Measurements from ENCODE around the gene ATM.

The ATM gene

GRCh38 chr11:108193725-108194124 is 29.1 kb upstream of the ATM start:
- no peaks in the 10 kb centered on the region for H3F3A ChIP-seq (ENCODE audit: low read depth)
- no peaks in the 10 kb centered on the region for H3K9me2 ChIP-seq (replicated peaks; ENCODE audit: low read depth, low read length)
- no peak overlapping the region for H3K9ac ChIP-seq (ENCODE audit: low read depth, low read length, poor library complexity, severe bottlenecking)
- H3K4me2 ChIP-seq (ENCODE audit: low read depth, low read length, poor library complexity, severe bottlenecking), result no peak overlapping the region
- H2AFZ ChIP-seq (ENCODE audit: low read length), result no peak overlapping the region
- no peaks in the 10 kb centered on the region for H3K9me3 ChIP-seq (ENCODE audit: insufficient read depth, low read depth, low read length)
- peaks cover 6% of the 10 kb centered on the region for H4K20me1 ChIP-seq (ENCODE audit: insufficient read depth, low read length, poor library complexity, severe bottlenecking)
- peaks cover 2% of the 10 kb centered on the region for H3K4me1 ChIP-seq (ENCODE audit: insufficient read depth, low read length, poor library complexity, severe bottlenecking)
- peaks cover 14% of the 10 kb centered on the region; the same call in 1 of the 2 replicates for H3K79me2 ChIP-seq (ENCODE audit: insufficient read depth, low read length)
- H3K36me3 ChIP-seq (ENCODE audit: insufficient read depth, low read length), result peaks cover 70% of the 10 kb centered on the region
- no peak for TF ChIP-seq EZH2phosphoT487 (IDR thresholded peaks at IDR 0.05; ENCODE audit: borderline replicate concordance)
- TF ChIP-seq CTCF (conservative IDR thresholded peaks at IDR 0.05; ENCODE audit: low read length), result no peak
- no peak overlapping the region for H3K4me3 ChIP-seq (ENCODE audit: low read length, poor library complexity, severe bottlenecking)
- no peaks in the 10 kb centered on the region for H3K27me3 ChIP-seq (ENCODE audit: insufficient read depth, low read length, poor library complexity, severe bottlenecking)

DNA sequence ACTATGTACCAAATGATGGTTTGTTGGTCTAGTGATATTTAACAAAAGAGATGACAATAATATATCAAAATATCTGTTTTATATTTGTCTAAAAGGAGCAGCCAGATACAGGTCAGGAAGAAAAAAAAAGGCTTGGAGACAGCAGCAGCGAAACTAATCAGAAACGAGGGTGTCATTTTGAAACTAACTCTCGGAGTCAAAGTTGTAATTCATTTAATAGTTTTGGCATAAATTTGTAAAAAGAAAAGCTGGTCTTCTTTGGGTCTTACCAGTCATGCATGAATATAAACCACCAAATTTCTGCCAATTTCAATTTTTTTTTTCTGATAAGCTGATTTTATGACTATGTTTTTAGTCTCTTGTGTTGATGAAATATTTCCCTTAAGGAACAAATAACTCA is 26.0 kb upstream of the ATM start:
- no peak for TF ChIP-seq EZH2phosphoT487 (IDR thresholded peaks at IDR 0.05; ENCODE audit: borderline replicate concordance)
- TF ChIP-seq CTCF (conservative IDR thresholded peaks at IDR 0.05; ENCODE audit: low read length), result no peak

DNA sequence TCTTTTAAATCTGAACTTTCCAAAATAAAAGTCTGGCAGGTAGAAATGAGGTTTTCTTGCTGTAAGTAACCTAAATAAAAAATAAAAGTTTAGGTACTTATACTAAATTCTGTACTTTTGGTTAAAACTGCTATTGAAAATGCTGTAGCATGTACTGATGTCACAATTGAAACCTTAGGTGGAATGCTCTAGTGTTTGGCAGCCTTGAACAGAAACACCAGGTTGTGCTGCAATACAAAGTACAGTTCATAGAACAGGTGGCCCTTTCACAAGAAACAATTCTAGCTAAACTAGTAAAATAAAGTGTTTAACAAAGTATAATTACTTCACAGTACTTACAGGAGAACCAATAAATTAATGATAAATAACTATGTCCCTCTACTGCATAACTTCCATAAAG is 25.5 kb upstream of the ATM start:
- TF ChIP-seq CTCF (conservative IDR thresholded peaks at IDR 0.05; ENCODE audit: low read length), result no peak
- TF ChIP-seq EZH2phosphoT487 (IDR thresholded peaks at IDR 0.05; ENCODE audit: borderline replicate concordance), result no peak
- H2AFZ ChIP-seq (ENCODE audit: low read length), result no peak overlapping the region
- H3K9ac ChIP-seq (ENCODE audit: low read depth, low read length, poor library complexity, severe bottlenecking), result no peak overlapping the region
- no peak overlapping the region for H3K4me2 ChIP-seq (ENCODE audit: low read depth, low read length, poor library complexity, severe bottlenecking)
- H3K9me3 ChIP-seq (ENCODE audit: insufficient read depth, low read depth, low read length), result no peaks in the 10 kb centered on the region
- H3K9me2 ChIP-seq (replicated peaks; ENCODE audit: low read depth, low read length), result no peaks in the 10 kb centered on the region
- peaks cover 9% of the 10 kb centered on the region for H4K20me1 ChIP-seq (ENCODE audit: insufficient read depth, low read length, poor library complexity, severe bottlenecking)
- H3K27me3 ChIP-seq (ENCODE audit: insufficient read depth, low read length, poor library complexity, severe bottlenecking), result no peaks in the 10 kb centered on the region
- no peak overlapping the region for H3K4me3 ChIP-seq (ENCODE audit: low read length, poor library complexity, severe bottlenecking)
- peaks cover 7% of the 10 kb centered on the region for H3K4me1 ChIP-seq (ENCODE audit: insufficient read depth, low read length, poor library complexity, severe bottlenecking)
- H3F3A ChIP-seq (ENCODE audit: low read depth), result no peaks in the 10 kb centered on the region
- H3K79me2 ChIP-seq (ENCODE audit: insufficient read depth, low read length), result peaks cover 28% of the 10 kb centered on the region; the same call in 1 of the 2 replicates
- peaks cover 47% of the 10 kb centered on the region for H3K36me3 ChIP-seq (ENCODE audit: insufficient read depth, low read length)

More for the DNA sequence above, 26.0 kb upstream of the ATM start:
- H3K27me3 ChIP-seq (ENCODE audit: insufficient read depth, low read length, poor library complexity, severe bottlenecking), result no peaks in the 10 kb centered on the region
- no peak overlapping the region for H2AFZ ChIP-seq (ENCODE audit: low read length)
- H3K79me2 ChIP-seq (ENCODE audit: insufficient read depth, low read length), result peaks cover 28% of the 10 kb centered on the region; the same call in 1 of the 2 replicates
- H3K4me1 ChIP-seq (ENCODE audit: insufficient read depth, low read length, poor library complexity, severe bottlenecking), result peaks cover 7% of the 10 kb centered on the region
- no peak overlapping the region for H3K4me2 ChIP-seq (ENCODE audit: low read depth, low read length, poor library complexity, severe bottlenecking)
- peaks cover 9% of the 10 kb centered on the region for H4K20me1 ChIP-seq (ENCODE audit: insufficient read depth, low read length, poor library complexity, severe bottlenecking)
- no peak overlapping the region for H3K4me3 ChIP-seq (ENCODE audit: low read length, poor library complexity, severe bottlenecking)
- no peak overlapping the region for H3K9ac ChIP-seq (ENCODE audit: low read depth, low read length, poor library complexity, severe bottlenecking)
- no peaks in the 10 kb centered on the region for H3K9me3 ChIP-seq (ENCODE audit: insufficient read depth, low read depth, low read length)
- no peaks in the 10 kb centered on the region for H3F3A ChIP-seq (ENCODE audit: low read depth)
- H3K9me2 ChIP-seq (replicated peaks; ENCODE audit: low read depth, low read length), result no peaks in the 10 kb centered on the region
- peaks cover 52% of the 10 kb centered on the region for H3K36me3 ChIP-seq (ENCODE audit: insufficient read depth, low read length)

All from Loucy (cell line).